Upper lobe of right lung (tissue), 1 donor: ENCODE measurements around the gene PLPPR5. TPM values are rescaled to one million over a fixed set of nuclear protein-coding genes. Genes with fewer than 3 reads are reported as not detected.

Experiments used
- ATAC-seq: fragments of 200-7000 bp; cut with Tn5 transposase; one replicate; pipeline ENCODE4 v1.9.1; 2020; ENCODE audit warnings: mild to moderate bottlenecking, moderate library complexity
- DNase-seq: peaks from one replicate; pipeline ENCODE4 v3.0.0-alpha.2; 2020
- H3K27ac ChIP-seq: fragments of 200-600 bp; one replicate; pipeline ENCODE4 v1.8.0; 2022
- H3K27me3 ChIP-seq: fragments of 200-600 bp; one replicate; pipeline ENCODE4 v1.8.0; 2022; ENCODE audit warnings: mild to moderate bottlenecking
- H3K36me3 ChIP-seq: fragments of 200-600 bp; one replicate; pipeline ENCODE4 v1.8.0; 2022
- H3K4me1 ChIP-seq: fragments of 200-600 bp; one replicate; pipeline ENCODE4 v1.8.0; 2022
- H3K4me3 ChIP-seq: fragments of 200-600 bp; one replicate; pipeline ENCODE4 v1.8.0; 2022; ENCODE audit warnings: mild to moderate bottlenecking
- H3K9me3 ChIP-seq: fragments of 200-600 bp; one replicate; pipeline ENCODE4 v1.8.0; 2022
- CTCF ChIP-seq: fragments of 200-600 bp; IDR thresholded peaks from one replicate; pipeline ENCODE4 v1.8.0; 2022; ENCODE audit warnings: antibody characterized with exemption
- intact Hi-C: fragments of 100-400 bp; cut with DNase I; formaldehyde crosslinking; loops from one replicate; pipeline ENCODE4 v1.11.0; 2022
- total RNA-seq: library from RNA; stranded (reverse); fragmentation: NEBNext Ultra II Directional; extraction: Animal tissue kit (Norgen Biotek cat#: 25700); gene quantifications from one replicate; pipeline ENCODE4 v1.2.1, GENCODE V29; 2021
- donor health status: DM: no; HTN: yes; CAD: no; lungs with severe emphysema.

The PLPPR5 gene
- total RNA-seq, 1 donor from 2014 or later = not detected

- intact Hi-C loops = no loop called here
- H3K27me3 ChIP-seq = no peaks in the 10 kb centered on the region
- no peak overlapping the region for H3K4me3 ChIP-seq
- H3K27ac ChIP-seq = no peak overlapping the region
- no peaks in the 10 kb centered on the region for H3K9me3 ChIP-seq
- H3K36me3 ChIP-seq = no peaks in the 10 kb centered on the region
- no peaks in the 10 kb centered on the region for H3K4me1 ChIP-seq
- no peak for TF ChIP-seq CTCF
- DNase-seq (no peak), ATAC-seq (no peak)
Observed at GRCh38 chr1:98923667-98924066, 81.0 kb downstream of the PLPPR5 start.

DNA sequence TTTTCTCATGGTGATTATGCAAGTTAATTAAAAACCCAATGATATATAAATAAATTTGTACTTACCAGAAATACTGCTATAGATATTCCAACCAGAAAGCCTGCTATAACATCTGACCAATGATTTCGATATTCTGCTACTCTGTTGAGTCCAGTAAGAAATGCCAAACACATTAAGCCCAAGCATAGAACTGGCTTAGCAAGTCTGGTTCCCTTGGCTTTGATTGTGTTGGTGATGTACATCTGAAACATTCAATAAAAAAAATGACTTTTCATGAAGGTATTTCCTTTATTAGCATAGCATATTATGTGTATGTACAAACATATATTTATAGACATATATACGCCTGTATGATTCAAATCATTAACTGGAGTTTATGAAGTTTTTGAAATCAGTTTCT lies 82.8 kb downstream of the PLPPR5 start:
- H3K9me3 ChIP-seq = no peaks in the 10 kb centered on the region
- H3K4me1 ChIP-seq = no peaks in the 10 kb centered on the region
- intact Hi-C loops = no loop called here
- no peak for ATAC-seq
- H3K27me3 ChIP-seq = no peaks in the 10 kb centered on the region
- no peak for TF ChIP-seq CTCF
- H3K36me3 ChIP-seq = no peaks in the 10 kb centered on the region
- DNase-seq = no peak
- H3K27ac ChIP-seq = no peak overlapping the region
- no peak overlapping the region for H3K4me3 ChIP-seq

GRCh38 chr1:98920441-98921110 lies 84.1 kb downstream of the PLPPR5 start:
- TF ChIP-seq CTCF = no peak
- Histone ChIP-seq H3K36me3 (no peaks in the 10 kb centered on the region), H3K27ac (no peak overlapping the region), H3K4me1 (no peaks in the 10 kb centered on the region), H3K27me3 (no peaks in the 10 kb centered on the region), H3K4me3 (no peak overlapping the region), H3K9me3 (no peaks in the 10 kb centered on the region)
- DNase-seq = no peak
- ATAC-seq = no peak
- intact Hi-C loops = no loop called here

DNA sequence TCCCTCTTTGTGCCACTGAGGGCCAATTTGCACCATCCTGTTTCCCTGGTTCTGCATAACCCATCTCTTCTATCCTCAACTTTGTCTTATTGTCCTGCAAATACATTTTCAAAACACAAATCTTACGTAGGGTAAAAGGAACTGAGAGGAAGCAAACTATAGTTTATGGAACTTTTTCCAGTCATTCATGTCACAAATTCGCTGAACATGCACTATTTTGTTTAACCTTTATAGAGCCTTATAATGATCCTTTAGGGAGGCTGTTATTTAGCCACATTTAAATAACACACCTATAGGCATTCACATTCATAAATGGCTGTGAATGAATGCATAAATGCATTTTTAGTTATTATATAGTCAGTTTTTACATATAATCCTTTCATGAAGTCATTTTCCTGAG lies 85.0 kb downstream of the PLPPR5 start:
- no peak for ATAC-seq
- H3K4me1 ChIP-seq = no peaks in the 10 kb centered on the region
- intact Hi-C loops = no loop called here

DNA sequence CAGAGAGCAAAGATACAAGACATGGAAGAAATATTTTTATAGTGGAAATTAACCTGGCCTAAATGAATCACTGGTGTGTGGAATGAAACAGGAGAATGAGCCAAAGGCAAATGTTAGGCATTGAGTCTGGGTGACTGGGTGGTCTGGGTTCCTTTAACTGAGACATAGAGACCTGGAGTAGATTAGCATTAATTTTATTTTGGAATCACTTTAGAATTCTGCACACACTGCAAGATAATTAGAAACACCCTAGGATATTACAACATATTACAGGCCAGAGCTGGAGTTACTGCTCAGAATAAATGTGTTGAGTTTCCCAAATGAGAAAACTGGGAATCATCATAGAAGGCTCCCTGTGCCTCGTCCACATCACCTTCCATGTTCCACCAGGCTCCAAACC lies 85.5 kb downstream of the PLPPR5 start:
- ATAC-seq (no peak), DNase-seq (no peak)
- Histone ChIP-seq H3K36me3 (no peaks in the 10 kb centered on the region), H3K4me3 (no peak overlapping the region), H3K27me3 (no peaks in the 10 kb centered on the region), H3K27ac (no peak overlapping the region), H3K9me3 (no peaks in the 10 kb centered on the region), H3K4me1 (no peaks in the 10 kb centered on the region)
- no peak for TF ChIP-seq CTCF
- intact Hi-C loops = no loop called here

More for the DNA sequence above, 85.0 kb downstream of the PLPPR5 start:
- no peak overlapping the region for H3K4me3 ChIP-seq
- H3K36me3 ChIP-seq = no peaks in the 10 kb centered on the region
- H3K27me3 ChIP-seq = no peaks in the 10 kb centered on the region
- no peak for TF ChIP-seq CTCF
- H3K27ac ChIP-seq = no peak overlapping the region
- DNase-seq = no peak
- no peaks in the 10 kb centered on the region for H3K9me3 ChIP-seq

DNA sequence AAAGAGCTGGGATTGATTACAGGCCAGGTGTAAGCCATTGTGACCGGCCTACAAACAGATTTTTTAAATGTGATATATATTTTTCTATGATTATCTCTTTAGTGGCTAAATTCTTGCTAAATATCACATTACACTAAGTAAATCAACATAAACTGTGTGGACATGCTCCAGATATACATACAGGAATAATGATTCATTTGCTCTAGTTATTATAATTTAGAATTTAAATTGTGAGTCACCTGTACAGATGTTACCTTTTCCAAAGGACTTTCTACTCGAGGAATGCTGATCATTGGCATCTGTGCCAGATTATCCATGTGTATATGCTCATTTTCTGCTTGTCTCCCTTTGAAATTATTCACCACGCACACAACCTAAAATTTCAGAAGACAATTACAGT lies 90.1 kb downstream of the PLPPR5 start:
- H3K4me1 ChIP-seq = no peaks in the 10 kb centered on the region
- no peaks in the 10 kb centered on the region for H3K36me3 ChIP-seq
- H3K27me3 ChIP-seq = no peaks in the 10 kb centered on the region
- no peaks in the 10 kb centered on the region for H3K9me3 ChIP-seq
- intact Hi-C loops = no loop called here
- H3K4me3 ChIP-seq = no peak overlapping the region
- no peak for DNase-seq
- no peak overlapping the region for H3K27ac ChIP-seq
- TF ChIP-seq CTCF = no peak
- no peak for ATAC-seq
